ENCODE results near the gene CNPY2. TPM values are rescaled to one million over a fixed set of nuclear protein-coding genes. Genes with fewer than 3 reads are reported as not detected.

Gene CNPY2
- 80.1 and 106 TPM in 2 replicates for total RNA-seq

DNA sequence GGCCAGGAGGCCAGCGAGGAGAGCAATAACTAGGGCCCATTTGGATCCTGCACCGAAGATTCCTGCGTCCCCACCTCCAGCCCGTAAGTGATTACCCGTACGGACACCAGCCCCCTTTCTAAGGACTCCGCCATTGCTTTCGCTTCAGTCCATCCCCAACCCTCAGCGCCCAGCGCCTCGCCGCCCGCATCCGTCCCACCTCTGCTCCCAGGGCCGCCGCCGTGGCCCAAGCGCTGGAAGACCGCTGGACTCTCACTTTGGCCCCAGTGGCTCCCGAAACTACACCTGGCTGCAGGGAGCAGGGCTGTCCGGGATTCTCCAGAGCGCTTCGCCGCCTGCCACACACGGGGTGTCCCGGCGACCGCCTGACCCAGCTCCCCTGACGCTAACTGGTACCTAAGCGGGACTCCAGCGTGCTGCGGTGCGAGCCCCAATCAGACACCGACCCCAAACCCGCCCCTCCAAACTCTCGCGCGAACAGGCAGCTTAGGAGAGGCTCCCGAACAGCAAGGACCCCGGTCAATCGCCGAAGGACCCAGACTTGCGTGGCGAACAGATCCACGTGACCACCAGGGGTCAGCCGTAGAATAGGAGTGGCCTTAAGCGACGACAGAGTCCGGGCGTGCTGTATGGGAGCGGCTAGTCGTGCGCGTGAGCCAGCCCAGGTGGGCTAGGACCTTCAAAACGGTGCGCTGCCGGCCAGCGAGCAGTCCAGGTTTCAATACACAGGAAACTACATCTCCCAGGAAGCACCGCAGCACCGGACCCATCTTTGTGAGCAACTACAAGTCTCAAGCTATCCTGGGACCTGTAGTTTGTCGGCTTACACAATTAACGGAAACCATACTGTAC is at the start of gene CNPY2:
CNPY2 (minus strand) TSS at position 367 of the 852 bp plus-strand sequence. CDS start 771 bp downstream, outside the sequence.

DNA sequence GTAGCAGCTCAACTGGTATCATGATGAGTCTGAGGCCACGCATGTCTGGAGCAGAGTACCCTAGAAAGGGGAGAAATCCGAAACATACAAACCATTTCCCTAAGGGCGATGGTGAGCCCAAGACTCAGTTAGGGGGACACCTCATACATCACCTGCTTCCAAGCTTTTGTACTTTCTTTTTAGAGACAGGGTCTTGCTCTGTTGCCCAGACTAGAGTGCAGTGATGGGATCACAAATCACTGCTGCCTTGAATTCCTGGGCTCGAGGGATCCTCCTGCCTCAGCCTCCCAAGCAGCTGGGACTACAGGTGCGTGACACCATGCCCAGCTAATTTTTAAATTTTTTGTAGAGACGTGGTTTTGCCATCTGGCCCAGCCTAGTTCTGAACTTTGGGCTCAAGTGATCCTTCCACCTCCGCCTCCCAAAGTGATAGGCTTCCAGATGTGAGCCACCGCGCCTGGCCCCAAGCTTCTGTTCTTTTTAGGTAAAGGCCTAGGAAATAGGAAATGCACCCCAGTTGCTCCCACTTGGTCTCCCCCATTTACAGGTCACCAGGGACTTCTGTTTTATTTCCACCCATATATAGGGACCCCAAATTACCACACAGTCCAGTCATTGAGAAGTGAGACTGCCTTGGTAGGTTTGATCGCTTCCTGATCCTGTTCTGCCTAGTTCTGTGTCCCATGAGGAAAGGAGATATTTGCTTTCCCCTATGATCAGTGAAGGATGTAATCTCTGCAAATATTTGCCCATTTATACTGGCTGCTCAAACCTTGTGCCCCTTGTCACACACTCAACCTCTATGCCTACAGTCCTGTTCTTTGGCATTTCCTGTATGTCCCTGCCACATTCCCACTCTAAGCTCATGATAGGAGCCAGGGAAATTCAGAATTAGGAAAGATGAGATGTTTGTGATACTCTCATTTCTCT is 46.6 kb upstream of the CNPY2 start, which contains the start of gene APOF:
APOF (minus strand) TSS at position 728 of the 930 bp plus-strand sequence; CDS start at position 616, 112 bp downstream.

GRCh38 chr12:56359851-56360767 is 44.3 kb upstream of the CNPY2 start, which contains the start of gene STAT2:
TSS of gene STAT2 (minus strand) at chr12:56360107. CDS start at chr12:56356571, 3,536 bp downstream.

GRCh38 chr12:56338308-56339157 is 22.7 kb upstream of the CNPY2 start, which contains the start of gene IL23A:
TSS of gene IL23A (plus strand) at chr12:56338884. CDS start at chr12:56339045, 161 bp downstream.

GRCh38 chr12:56333679-56334489 is 18.1 kb upstream of the CNPY2 start, which contains the start of gene PAN2:
TSS of gene PAN2 (minus strand) at chr12:56334000. CDS start at chr12:56333094, 906 bp downstream.

GRCh38 chr12:56299853-56300643 is 15.7 kb downstream of the CNPY2 start, which contains the start of gene CS:
TSS of gene CS (minus strand) at chr12:56300330. CDS start at chr12:56300201, 129 bp downstream.

DNA sequence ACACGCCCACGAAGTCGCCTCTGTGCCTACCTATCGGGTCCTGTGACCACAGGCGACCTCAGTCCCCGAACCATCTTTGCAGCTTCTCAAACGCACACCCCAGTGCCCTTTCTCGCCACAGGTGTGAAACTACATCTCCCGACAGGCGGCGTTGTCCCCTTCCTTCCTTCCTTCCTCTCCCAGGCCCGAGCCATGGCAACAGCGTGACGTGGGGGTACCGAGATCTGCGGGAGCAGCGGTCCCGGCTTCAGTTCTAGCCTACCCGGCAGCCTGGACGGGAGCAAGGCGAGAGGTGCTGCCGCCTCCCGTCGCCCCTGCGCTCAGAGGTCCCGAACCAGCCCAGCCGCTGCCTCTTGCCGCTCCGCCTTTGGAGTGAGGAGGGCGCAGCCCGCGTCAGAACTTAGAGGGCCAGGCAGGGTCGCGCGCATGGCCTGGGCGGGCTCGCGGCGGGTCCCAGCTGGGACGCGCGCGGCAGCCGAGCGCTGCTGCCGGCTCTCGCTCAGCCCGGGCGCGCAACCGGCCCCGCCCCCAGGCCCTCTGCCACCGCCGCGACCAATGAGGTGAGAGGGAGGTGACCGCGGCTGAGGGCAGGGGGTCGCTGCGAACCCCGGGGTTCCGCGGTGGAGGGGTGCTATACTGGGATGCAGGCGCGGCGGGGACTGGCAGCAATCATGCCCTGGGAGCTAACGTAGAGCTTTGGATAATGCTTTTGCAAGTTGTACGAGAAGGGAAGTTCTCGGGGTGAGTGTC is 48.9 kb downstream of the CNPY2 start, which contains the start of gene COQ10A:
COQ10A (plus strand) TSS at position 250 of the 750 bp plus-strand sequence; CDS start at position 427, 177 bp downstream.

Small RNA genes lying within 50 kb of the gene (small RNA-seq; reads per million reads assigned to genes)
- 0.26 reads per million for gene RNU7-40P

Other genes with a start within 250 kb of the CNPY2 start
- gene ERBB3, start 235.8 kb downstream of the CNPY2 start, total RNA-seq = 51.7 and 74.6 TPM in 2 replicates
- 96.2 and 117 TPM in 2 replicates for gene PA2G4, start 211.4 kb downstream of the CNPY2 start, total RNA-seq
- gene RPL41, start 199.4 kb downstream of the CNPY2 start, total RNA-seq = 1,239 and 5,034 TPM in 2 replicates
- 5.9 and 6.0 TPM in 2 replicates for gene ZC3H10, start 197.7 kb downstream of the CNPY2 start, total RNA-seq
- gene ESYT1, start 187.7 kb downstream of the CNPY2 start, total RNA-seq = 100 and 157 TPM in 2 replicates
- gene MYL6B, start 163.4 kb downstream of the CNPY2 start, total RNA-seq = 53.4 and 63.1 TPM in 2 replicates
- gene MYL6, start 157.6 kb downstream of the CNPY2 start, total RNA-seq = 928 and 1,710 TPM in 2 replicates
- gene SMARCC2, start 126.5 kb downstream of the CNPY2 start, total RNA-seq = 43.6 and 75.4 TPM in 2 replicates
- gene RNF41, start 94.1 kb downstream of the CNPY2 start, total RNA-seq = 67.9 and 98.9 TPM in 2 replicates
- 14.5 and 31.6 TPM in 2 replicates for gene NABP2, start 91.6 kb downstream of the CNPY2 start, total RNA-seq
- gene SLC39A5, start 85.9 kb downstream of the CNPY2 start, total RNA-seq = 0.39 TPM in 1 of 2 replicates, not detected in the other
- 26.7 and 53.0 TPM in 2 replicates for gene ANKRD52, start 57.6 kb downstream of the CNPY2 start, total RNA-seq
- gene COQ10A, start 49.0 kb downstream of the CNPY2 start, total RNA-seq = 19.1 and 20.4 TPM in 2 replicates
- 101 and 133 TPM in 2 replicates for gene CS, start 15.7 kb downstream of the CNPY2 start, total RNA-seq
- gene PAN2, start 18.0 kb upstream of the CNPY2 start, total RNA-seq = 25.2 and 42.8 TPM in 2 replicates
- gene IL23A, start 22.9 kb upstream of the CNPY2 start, total RNA-seq = 0.22 TPM in 1 of 2 replicates, not detected in the other
- 155 and 167 TPM in 2 replicates for gene STAT2, start 44.1 kb upstream of the CNPY2 start, total RNA-seq
- not detected in 2 replicates for gene APOF, start 46.9 kb upstream of the CNPY2 start, total RNA-seq
- gene TIMELESS, start 133.4 kb upstream of the CNPY2 start, total RNA-seq = 5.9 and 10.2 TPM in 2 replicates
- not detected in 2 replicates for gene MIP, start 138.7 kb upstream of the CNPY2 start, total RNA-seq
- gene SPRYD4, start 152.6 kb upstream of the CNPY2 start, total RNA-seq = 1.8 and 2.4 TPM in 2 replicates
- under 0.01 TPM in 1 of 2 replicates, not detected in the other for gene GLS2, start 172.2 kb upstream of the CNPY2 start, total RNA-seq
- 20.4 and 34.3 TPM in 2 replicates for gene RBMS2, start 205.8 kb upstream of the CNPY2 start, total RNA-seq